A549 treated with CpdA at 1 μM for 4 hours (cell line): ENCODE data around the gene KSR1. TPM values are rescaled to one million over a fixed set of nuclear protein-coding genes. Genes with fewer than 3 reads are reported as not detected.

Experiments used
- total RNA-seq: library from RNA; stranded (reverse); fragments of 200-300 nt; extraction: Qiagen RNA extraction; gene quantifications from 5 replicates; pipeline ENCODE4 v1.2.3, GENCODE V29; 2022; ENCODE audit warnings: low read depth

The KSR1 gene
- total RNA-seq: 12.7 to 20.8 TPM (median 18.4 TPM) in 5 replicates

DNA sequence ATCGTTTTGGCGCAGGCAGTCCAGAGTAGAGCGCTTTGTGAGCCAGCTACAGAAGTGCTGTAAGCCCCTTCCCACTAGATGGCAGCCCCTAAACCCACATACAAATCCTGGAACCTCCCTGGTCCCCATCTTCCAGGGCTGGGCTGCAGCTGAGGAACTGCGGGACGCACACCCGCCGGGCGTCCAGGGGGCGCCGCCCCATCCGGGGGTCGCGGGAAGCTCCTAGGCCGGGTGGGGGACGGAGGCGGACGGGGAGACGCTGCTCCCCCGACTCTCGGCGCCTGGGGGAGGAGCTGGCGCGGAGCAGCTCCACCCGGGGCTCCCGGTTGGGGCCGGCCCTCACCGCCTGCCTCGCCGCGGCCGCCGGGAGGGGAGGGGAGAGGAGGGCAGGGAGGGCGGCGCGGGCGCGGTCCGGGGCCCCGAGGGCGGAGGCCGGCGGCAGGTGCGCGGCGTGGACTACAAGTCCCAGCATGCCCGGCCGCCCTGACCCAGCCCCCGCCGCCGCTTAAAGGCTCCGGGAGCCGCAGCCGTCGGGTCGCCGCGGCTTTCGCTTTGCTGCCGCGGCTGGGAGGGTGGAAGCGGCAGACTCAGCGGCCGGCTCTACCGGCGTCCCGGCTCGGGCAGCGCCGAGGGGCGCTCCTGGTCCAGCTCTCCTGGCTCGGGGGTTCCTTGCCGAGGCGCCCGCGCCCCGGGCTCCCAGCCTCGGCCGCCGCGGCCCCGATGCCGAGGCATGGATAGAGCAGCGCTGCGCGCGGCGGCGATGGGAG, at the start of gene KSR1:
TSS of gene KSR1 (plus strand) at position 535 of the 767 bp plus-strand sequence. CDS start at position 731, 196 bp downstream.

GRCh38 chr17:27630607-27631410, 174.6 kb downstream of the KSR1 start, which contains the start of gene LGALS9:
LGALS9 (plus strand) TSS chr17:27631188; CDS start chr17:27631266, 78 bp downstream.

Other genes with a start within 250 kb of the KSR1 start
- 65.4 to 86.8 TPM (median 79.1 TPM) in 5 replicates for gene WSB1, start 162.3 kb upstream of the KSR1 start, total RNA-seq
- 1.1 to 2.2 TPM (median 1.3 TPM) in 5 replicates for gene LGALS9, start 174.7 kb downstream of the KSR1 start, total RNA-seq